AG04450 (cell line): ENCODE measurements around the gene BATF3. TPM values are rescaled to one million over a fixed set of nuclear protein-coding genes. Genes with fewer than 3 reads are reported as not detected.

Experiments used
- CTCF ChIA-PET: fragments of 300-600, 350-600 bp; formaldehyde crosslinking; extraction: SDS; loops from one replicate; lab custom pipeline; 2022; ENCODE audit warnings: antibody characterized with exemption, inconsistent platforms; lab: Charles Lee
- POLR2A ChIA-PET: fragments of 350-600 bp; formaldehyde crosslinking; extraction: SDS; loops from one replicate; lab custom pipeline; 2021; ENCODE audit warnings: antibody characterized with exemption, inconsistent platforms; lab: Yijun Ruan, JAX
- DNase-seq: peaks from one replicate; pipeline ENCODE4 v3.0.0-alpha.2; 2011; ENCODE audit warnings: low read depth, low spot score
- H3K27ac ChIP-seq: one replicate; pipeline ENCODE4 v1.5.1; 2012; ENCODE audit warnings: low read depth, low read length, control low read depth
- H3K27me3 ChIP-seq: one replicate; pipeline ENCODE4 v1.6.0; 2012; ENCODE audit warnings: low read length; ENCODE audit not compliant: control insufficient read depth, insufficient read depth
- H3K4me3 ChIP-seq: 2 replicates; pipeline ENCODE4 v1.5.1; 2011; ENCODE audit warnings: mild to moderate bottlenecking, low read depth, low read length, control low read depth
- H3K9me3 ChIP-seq: 2 replicates; pipeline ENCODE4 v1.5.1; 2012; ENCODE audit warnings: low read length; ENCODE audit not compliant: control insufficient read depth, insufficient read depth
- polyA plus RNA-seq: library from polyadenylated mRNA; depleted of rRNA; stranded (reverse); fragments of >200 nt; gene quantifications from 2 replicates; pipeline ENCODE4 v1.2.3, GENCODE V29; 2011
- TF ChIP-seq, protein P1 (sequence below): IDR thresholded peaks from 2 replicates; pipeline ENCODE4 v1.5.1; 2011; ENCODE audit warnings: low read depth, low read length, control low read depth, inconsistent platforms

BATF3 gene
- polyA plus RNA-seq, 1 experiment: 1.4 TPM

- no peaks in the 10 kb centered on the region for H3K27me3 ChIP-seq
- TF ChIP-seq, protein P1, sequence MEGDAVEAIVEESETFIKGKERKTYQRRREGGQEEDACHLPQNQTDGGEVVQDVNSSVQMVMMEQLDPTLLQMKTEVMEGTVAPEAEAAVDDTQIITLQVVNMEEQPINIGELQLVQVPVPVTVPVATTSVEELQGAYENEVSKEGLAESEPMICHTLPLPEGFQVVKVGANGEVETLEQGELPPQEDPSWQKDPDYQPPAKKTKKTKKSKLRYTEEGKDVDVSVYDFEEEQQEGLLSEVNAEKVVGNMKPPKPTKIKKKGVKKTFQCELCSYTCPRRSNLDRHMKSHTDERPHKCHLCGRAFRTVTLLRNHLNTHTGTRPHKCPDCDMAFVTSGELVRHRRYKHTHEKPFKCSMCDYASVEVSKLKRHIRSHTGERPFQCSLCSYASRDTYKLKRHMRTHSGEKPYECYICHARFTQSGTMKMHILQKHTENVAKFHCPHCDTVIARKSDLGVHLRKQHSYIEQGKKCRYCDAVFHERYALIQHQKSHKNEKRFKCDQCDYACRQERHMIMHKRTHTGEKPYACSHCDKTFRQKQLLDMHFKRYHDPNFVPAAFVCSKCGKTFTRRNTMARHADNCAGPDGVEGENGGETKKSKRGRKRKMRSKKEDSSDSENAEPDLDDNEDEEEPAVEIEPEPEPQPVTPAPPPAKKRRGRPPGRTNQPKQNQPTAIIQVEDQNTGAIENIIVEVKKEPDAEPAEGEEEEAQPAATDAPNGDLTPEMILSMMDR: no peak
- H3K9me3 ChIP-seq: no peaks in the 10 kb centered on the region
- no peak overlapping the region for H3K4me3 ChIP-seq
- H3K27ac ChIP-seq: no peak overlapping the region
- CTCF ChIA-PET: no interaction called here
- POLR2A ChIA-PET: no interaction called here
- no peak for DNase-seq
Measured at GRCh38 chr1:212686591-212686990, 13.0 kb downstream of the BATF3 start.

DNA sequence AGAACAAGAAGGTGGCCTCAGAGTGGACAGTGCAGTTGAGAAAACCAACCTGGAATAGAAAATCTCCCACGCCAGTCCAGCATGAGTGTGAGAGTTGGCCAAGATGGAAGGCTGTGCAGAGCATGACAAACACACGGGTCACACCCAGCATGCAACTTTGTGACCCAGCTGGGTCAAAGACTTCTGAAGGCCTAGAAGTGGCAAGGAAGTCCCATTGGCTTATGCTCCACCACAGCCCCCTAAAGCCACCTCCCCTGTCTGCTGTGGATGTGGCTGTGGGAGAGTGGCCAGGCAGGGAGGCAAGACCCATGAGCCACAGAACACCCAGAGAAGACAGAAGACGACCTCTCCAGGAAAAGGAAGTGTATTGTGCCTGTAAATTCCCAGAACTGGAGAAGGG lies 13.6 kb downstream of the BATF3 start:
- Histone ChIP-seq H3K27me3 (no peaks in the 10 kb centered on the region), H3K4me3 (no peak overlapping the region), H3K27ac (no peak overlapping the region), H3K9me3 (no peaks in the 10 kb centered on the region)
- ChIA-PET CTCF (no interaction called here), POLR2A (no interaction called here)
- no peak for DNase-seq
- TF ChIP-seq, protein P1: no peak

DNA sequence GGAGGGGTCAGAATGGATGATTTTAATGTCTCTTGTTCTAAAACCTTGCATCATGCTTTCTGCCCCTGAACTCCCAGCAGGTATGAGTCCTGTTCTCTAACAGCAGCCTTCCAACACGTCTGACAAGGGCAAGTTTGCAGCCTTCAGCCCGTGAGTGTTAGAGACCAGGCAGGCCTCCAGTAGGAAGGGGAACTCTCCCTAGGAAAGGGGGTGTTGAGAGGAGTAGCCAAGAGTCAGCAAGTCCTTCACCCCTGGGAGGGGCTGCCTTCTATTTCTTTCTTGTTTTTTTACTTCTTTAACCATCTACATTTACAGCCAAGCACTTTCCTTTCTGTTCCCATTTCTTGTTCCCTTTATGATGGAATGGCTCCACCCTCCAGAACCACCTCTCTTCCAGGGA lies 14.2 kb downstream of the BATF3 start:
- Histone ChIP-seq H3K9me3 (no peaks in the 10 kb centered on the region), H3K27ac (no peak overlapping the region), H3K4me3 (no peak overlapping the region), H3K27me3 (no peaks in the 10 kb centered on the region)
- TF ChIP-seq, protein P1: no peak
- ChIA-PET POLR2A (no interaction called here), CTCF (no interaction called here)
- no peak for DNase-seq

GRCh38 chr1:212684521-212685090 lies 15.0 kb downstream of the BATF3 start:
- no peaks in the 10 kb centered on the region for H3K27me3 ChIP-seq
- ChIA-PET CTCF (interaction anchor here (0.6 to 1.1 kb wide), 3 partner anchors 59 to 612 kb away, joined by 3 read pairs; no protein-coding TSS in a partner anchor), POLR2A (no interaction called here)
- H3K27ac ChIP-seq: no peak overlapping the region
- H3K9me3 ChIP-seq: no peaks in the 10 kb centered on the region
- DNase-seq: no peak
- TF ChIP-seq, protein P1: no peak
- no peak overlapping the region for H3K4me3 ChIP-seq

GRCh38 chr1:212684076-212684475 lies 15.6 kb downstream of the BATF3 start:
- no peak overlapping the region for H3K4me3 ChIP-seq
- TF ChIP-seq, protein P1: no peak
- no peak overlapping the region for H3K27ac ChIP-seq
- CTCF ChIA-PET: interaction anchor here (0.6 to 1.1 kb wide), 2 partner anchors 59 to 207 kb away, joined by 3 read pairs; no protein-coding TSS in a partner anchor
- H3K27me3 ChIP-seq: no peaks in the 10 kb centered on the region
- no peak for DNase-seq
- POLR2A ChIA-PET: no interaction called here
- H3K9me3 ChIP-seq: no peaks in the 10 kb centered on the region
